Osteocyte (in vitro differentiated cells): ENCODE results near the gene GRIN1. TPM values are rescaled to one million over a fixed set of nuclear protein-coding genes. Genes with fewer than 3 reads are reported as not detected.

Source experiments
- DNase-seq: peaks from one replicate; pipeline ENCODE4 v3.0.0; 2021; ENCODE audit warnings: mixed read lengths; ENCODE audit not compliant: unreplicated experiment; ENCODE audit errors: extremely low spot score
- H3K27ac Mint-ChIP-seq: one replicate; pipeline ENCODE4 v1.8.0; 2021; ENCODE audit warnings: mild to moderate bottlenecking, mixed read lengths; ENCODE audit not compliant: unreplicated experiment
- H3K27me3 Mint-ChIP-seq: one replicate; pipeline ENCODE4 v1.8.0; 2021; ENCODE audit warnings: mixed read lengths; ENCODE audit not compliant: unreplicated experiment
- H3K36me3 Mint-ChIP-seq: one replicate; pipeline ENCODE4 v1.8.0; 2021; ENCODE audit warnings: mixed read lengths; ENCODE audit not compliant: unreplicated experiment
- H3K4me1 Mint-ChIP-seq: one replicate; pipeline ENCODE4 v1.8.0; 2021; ENCODE audit warnings: mixed read lengths; ENCODE audit not compliant: unreplicated experiment
- H3K4me3 Mint-ChIP-seq: one replicate; pipeline ENCODE4 v1.8.0; 2021; ENCODE audit warnings: mild to moderate bottlenecking, moderate library complexity, mixed read lengths; ENCODE audit not compliant: unreplicated experiment
- H3K9me3 Mint-ChIP-seq: one replicate; pipeline ENCODE4 v1.8.0; 2021; ENCODE audit warnings: mixed read lengths; ENCODE audit not compliant: unreplicated experiment
- CTCF ChIP-seq: fragments of 200-600 bp; sonication (generic); IDR thresholded peaks from 2 replicates; pipeline ENCODE4 v1.5.0; 2021; ENCODE audit warnings: antibody characterized with exemption, mild to moderate bottlenecking, moderate library complexity
- total RNA-seq: library from RNA; stranded (reverse); gene quantifications from 2 replicates; pipeline ENCODE4 v1.2.1, GENCODE V29; 2021

GRIN1 gene
- total RNA-seq, 1 donor from 2014 or later = not detected

GRCh38 chr9:137166380-137167229, 27.7 kb downstream of the GRIN1 start:
- no peak for TF ChIP-seq CTCF
- no peak for DNase-seq
- Mint-ChIP-seq H3K27ac (no peak overlapping the region), H3K36me3 (no peaks in the 10 kb centered on the region), H3K4me3 (no peak overlapping the region), H3K4me1 (peaks cover 5% of the 10 kb centered on the region), H3K9me3 (no peaks in the 10 kb centered on the region), H3K27me3 (peaks cover 25% of the 10 kb centered on the region)

- H3K27ac Mint-ChIP-seq = no peak overlapping the region
- peaks cover 5% of the 10 kb centered on the region for H3K4me1 Mint-ChIP-seq
- no peak overlapping the region for H3K4me3 Mint-ChIP-seq
- no peak for DNase-seq
- no peaks in the 10 kb centered on the region for H3K9me3 Mint-ChIP-seq
- no peaks in the 10 kb centered on the region for H3K36me3 Mint-ChIP-seq
- H3K27me3 Mint-ChIP-seq = peaks cover 25% of the 10 kb centered on the region
- TF ChIP-seq CTCF = no peak
Measured at GRCh38 chr9:137167277-137167746, 28.4 kb downstream of the GRIN1 start.

- Mint-ChIP-seq H3K4me3 (peak overlapping the region; percentile 38), H3K27ac (no peak overlapping the region), H3K4me1 (peaks cover 5% of the 10 kb centered on the region), H3K27me3 (peaks cover 25% of the 10 kb centered on the region), H3K9me3 (no peaks in the 10 kb centered on the region), H3K36me3 (no peaks in the 10 kb centered on the region)
- no peak for TF ChIP-seq CTCF
- DNase-seq = no peak
Measured at GRCh38 chr9:137167747-137168572, 29.0 kb downstream of the GRIN1 start.

- peak overlapping the region; percentile 55 for H3K4me3 Mint-ChIP-seq
- H3K27ac Mint-ChIP-seq = no peak overlapping the region
- H3K9me3 Mint-ChIP-seq = no peaks in the 10 kb centered on the region
- TF ChIP-seq CTCF = no peak
- no peaks in the 10 kb centered on the region for H3K36me3 Mint-ChIP-seq
- no peak for DNase-seq
- H3K4me1 Mint-ChIP-seq = peaks cover 5% of the 10 kb centered on the region
- peaks cover 23% of the 10 kb centered on the region for H3K27me3 Mint-ChIP-seq
Measured at GRCh38 chr9:137168573-137168903, 29.6 kb downstream of the GRIN1 start.
